Measurements from ENCODE around the gene PNPLA3. TPM values are rescaled to one million over a fixed set of nuclear protein-coding genes. Genes with fewer than 3 reads are reported as not detected.

PNPLA3 gene
- total RNA-seq, 1 donor from 2014 or later = 2.5 TPM

GRCh38 chr22:43990044-43990443, 66.4 kb downstream of the PNPLA3 start:
- TF ChIP-seq CTCF (IDR thresholded peaks at IDR 0.05) = no peak
- Mint-ChIP-seq H3K27ac (ENCODE audit: unreplicated experiment) (no peak overlapping the region), H3K36me3 (ENCODE audit: low read depth) (peaks cover 37% of the 10 kb centered on the region), H3K27me3 (ENCODE audit: low read depth) (no peaks in the 10 kb centered on the region), H3K9me3 (ENCODE audit: low read depth) (no peaks in the 10 kb centered on the region), H3K4me3 (ENCODE audit: unreplicated experiment) (no peak overlapping the region), H3K4me1 (ENCODE audit: low read depth) (peaks cover 6% of the 10 kb centered on the region)
- no peak for DNase-seq (ENCODE audit: low spot score)

GRCh38 chr22:43991316-43992020, 67.9 kb downstream of the PNPLA3 start:
- H3K9me3 Mint-ChIP-seq (ENCODE audit: low read depth) = no peaks in the 10 kb centered on the region
- H3K27me3 Mint-ChIP-seq (ENCODE audit: low read depth) = no peaks in the 10 kb centered on the region
- H3K4me1 Mint-ChIP-seq (ENCODE audit: low read depth) = peaks cover 6% of the 10 kb centered on the region
- peaks cover 40% of the 10 kb centered on the region for H3K36me3 Mint-ChIP-seq (ENCODE audit: low read depth)
- H3K4me3 Mint-ChIP-seq (ENCODE audit: unreplicated experiment) = no peak overlapping the region
- no peak for DNase-seq (ENCODE audit: low spot score)
- no peak for TF ChIP-seq CTCF (IDR thresholded peaks at IDR 0.05)
- H3K27ac Mint-ChIP-seq (ENCODE audit: unreplicated experiment) = no peak overlapping the region

GRCh38 chr22:43992331-43992821, 68.8 kb downstream of the PNPLA3 start:
- H3K9me3 Mint-ChIP-seq (ENCODE audit: low read depth) = no peaks in the 10 kb centered on the region
- no peaks in the 10 kb centered on the region for H3K27me3 Mint-ChIP-seq (ENCODE audit: low read depth)
- no peak for DNase-seq (ENCODE audit: low spot score)
- peaks cover 42% of the 10 kb centered on the region for H3K36me3 Mint-ChIP-seq (ENCODE audit: low read depth)
- H3K4me1 Mint-ChIP-seq (ENCODE audit: low read depth) = peaks cover 6% of the 10 kb centered on the region
- H3K4me3 Mint-ChIP-seq (ENCODE audit: unreplicated experiment) = no peak overlapping the region
- no peak for TF ChIP-seq CTCF (IDR thresholded peaks at IDR 0.05)
- peak overlapping the region; percentile 14 for H3K27ac Mint-ChIP-seq (ENCODE audit: unreplicated experiment)

- no peak for DNase-seq (ENCODE audit: low spot score)
- Mint-ChIP-seq H3K27me3 (ENCODE audit: low read depth) (no peaks in the 10 kb centered on the region), H3K9me3 (ENCODE audit: low read depth) (no peaks in the 10 kb centered on the region), H3K36me3 (ENCODE audit: low read depth) (peaks cover 44% of the 10 kb centered on the region), H3K4me1 (ENCODE audit: low read depth) (peaks cover 6% of the 10 kb centered on the region), H3K4me3 (ENCODE audit: unreplicated experiment) (no peak overlapping the region), H3K27ac (ENCODE audit: unreplicated experiment) (no peak overlapping the region)
- peak; percentile 99 for TF ChIP-seq CTCF (IDR thresholded peaks at IDR 0.05)
Observed at GRCh38 chr22:43993072-43993760, 69.6 kb downstream of the PNPLA3 start.

- TF ChIP-seq CTCF (IDR thresholded peaks at IDR 0.05) = no peak
- Mint-ChIP-seq H3K4me1 (ENCODE audit: low read depth) (peaks cover 6% of the 10 kb centered on the region), H3K9me3 (ENCODE audit: low read depth) (no peaks in the 10 kb centered on the region), H3K36me3 (ENCODE audit: low read depth) (peaks cover 48% of the 10 kb centered on the region), H3K4me3 (ENCODE audit: unreplicated experiment) (no peak overlapping the region), H3K27me3 (ENCODE audit: low read depth) (no peaks in the 10 kb centered on the region), H3K27ac (ENCODE audit: unreplicated experiment) (no peak overlapping the region)
- no peak for DNase-seq (ENCODE audit: low spot score)
Observed at GRCh38 chr22:43994006-43994405, 70.4 kb downstream of the PNPLA3 start.

All from chondrocyte (in vitro differentiated cells).